T-cell (primary cell): Measurements from ENCODE around the gene REPIN1. TPM values are rescaled to one million over a fixed set of nuclear protein-coding genes. Genes with fewer than 3 reads are reported as not detected.

Source experiments
- ATAC-seq, 4 experiments: fragments of 200-7000 bp in 3 of 4; fragments of 150-1000 bp in 1 of 4; cut with Tn5 transposase; replicated peaks in 1 of 4; 1 replicate in 3 of 4; 2 replicates in 1 of 4; pipeline ENCODE4 v1.10.0; 2021; ENCODE audit warnings: moderate library complexity in 3 of 4, mild to moderate bottlenecking in 2 of 4, moderate number of reproducible peaks in 1 of 4
- CTCF ChIA-PET, 2 donors: fragments of 300-600 bp; sonication (Branson Sonifier 250); formaldehyde crosslinking; loops; one replicate each; lab custom pipeline; 2022; ENCODE audit warnings: antibody characterized with exemption in 2 of 2; lab: Charles Lee
- POLR2A ChIA-PET, 2 donors: fragments of 300-600 bp; sonication (Branson Sonifier 250); formaldehyde crosslinking; loops; one replicate each; lab custom pipeline; 2022; ENCODE audit warnings: antibody characterized with exemption in 2 of 2; lab: Charles Lee
- DNase-seq, 35 experiments: peaks; one replicate each; pipeline versions ENCODE4 v3.0.0 to v3.0.0-alpha.2; 2013 to 2023
- H3K27ac ChIP-seq: one replicate; pipeline ENCODE4 v1.5.1; 2013; ENCODE audit warnings: low read length
- H3K27me3 ChIP-seq, 2 experiments: replicated peaks in 1 of 2; 1 replicate in 1 of 2; 2 replicates in 1 of 2; pipeline versions ENCODE4 v1.6.1 to v1.7.0; 2013; ENCODE audit warnings: low read length in 1 of 2, mixed read lengths in 1 of 2; ENCODE audit not compliant: control insufficient read depth in 2 of 2, insufficient read depth in 2 of 2; ENCODE audit errors: extremely low read depth in 1 of 2
- H3K36me3 ChIP-seq, 2 donors: 1 replicate in 1 of 2; 2 replicates in 1 of 2; pipeline versions ENCODE4 v1.6.1 to v1.7.0; 2013; ENCODE audit warnings: low read length in 1 of 2; ENCODE audit not compliant: control insufficient read depth in 2 of 2, insufficient read depth in 1 of 2; ENCODE audit errors: extremely low read depth in 1 of 2
- H3K4me1 ChIP-seq, 2 experiments: 1 replicate in 1 of 2; 2 replicates in 1 of 2; pipeline versions ENCODE4 v1.6.1 to v1.7.0; 2013; ENCODE audit warnings: low read length in 2 of 2, mixed read lengths in 1 of 2; ENCODE audit not compliant: insufficient read depth in 2 of 2, control insufficient read depth in 1 of 2; ENCODE audit errors: extremely low read depth in 1 of 2
- H3K4me3 ChIP-seq, 2 donors: 1 replicate in 1 of 2; 2 replicates in 1 of 2; pipeline versions ENCODE4 v1.5.1 to v1.7.0; 2013; ENCODE audit warnings: mild to moderate bottlenecking in 2 of 2, low read length in 1 of 2, moderate library complexity in 1 of 2; ENCODE audit not compliant: control insufficient read depth in 1 of 2; ENCODE audit errors: extremely low read depth in 1 of 2
- H3K9me3 ChIP-seq: 2 replicates; pipeline ENCODE4 v1.7.0; 2013
- H3K27ac Mint-ChIP-seq, 2 donors: one replicate each; pipeline ENCODE4 v1.8.0; 2020 to 2021; ENCODE audit warnings: mild to moderate bottlenecking in 2 of 2, mixed read lengths in 2 of 2
- H3K27me3 Mint-ChIP-seq, 2 donors: one replicate each; pipeline ENCODE4 v1.8.0; 2021 to 2022; ENCODE audit warnings: mixed read lengths in 2 of 2
- H3K36me3 Mint-ChIP-seq: one replicate; pipeline ENCODE4 v1.8.0; 2021; ENCODE audit warnings: mixed read lengths
- H3K4me1 Mint-ChIP-seq, 3 donors: one replicate each; pipeline ENCODE4 v1.8.0; 2020 to 2022; ENCODE audit warnings: mixed read lengths in 3 of 3, mild to moderate bottlenecking in 1 of 3
- H3K4me3 Mint-ChIP-seq, 3 donors: one replicate each; pipeline ENCODE4 v1.8.0; 2020 to 2022; ENCODE audit warnings: mild to moderate bottlenecking in 3 of 3, mixed read lengths in 3 of 3, moderate library complexity in 3 of 3
- H3K9me3 Mint-ChIP-seq, 3 donors: one replicate each; pipeline ENCODE4 v1.8.0; 2020 to 2022; ENCODE audit warnings: mixed read lengths in 3 of 3
- WGBS: methylation state at CpG from one replicate; pipeline ENCODE4 v1.1.5; 2013; ENCODE audit warnings: missing lambda C conversion rate; ENCODE audit not compliant: insufficient coverage; 5-methylcytosine and 5-hydroxymethylcytosine counted together
- total RNA-seq, 35 experiments: library from RNA in 6 of 35; stranded (reverse) in 6 of 35; fragments of 120-200 nt in 1 of 35; gene quantifications; one replicate each; pipeline versions ENCODE4 v1.2.1 to v1.2.4 and lab custom pipeline; 2013 to 2026

REPIN1 gene
- total RNA-seq, 5 donors from 2014 or later (not counting 1 experiment from before 2014, with no cell fraction given): 64.0 to 110 (median 101) TPM

DNA sequence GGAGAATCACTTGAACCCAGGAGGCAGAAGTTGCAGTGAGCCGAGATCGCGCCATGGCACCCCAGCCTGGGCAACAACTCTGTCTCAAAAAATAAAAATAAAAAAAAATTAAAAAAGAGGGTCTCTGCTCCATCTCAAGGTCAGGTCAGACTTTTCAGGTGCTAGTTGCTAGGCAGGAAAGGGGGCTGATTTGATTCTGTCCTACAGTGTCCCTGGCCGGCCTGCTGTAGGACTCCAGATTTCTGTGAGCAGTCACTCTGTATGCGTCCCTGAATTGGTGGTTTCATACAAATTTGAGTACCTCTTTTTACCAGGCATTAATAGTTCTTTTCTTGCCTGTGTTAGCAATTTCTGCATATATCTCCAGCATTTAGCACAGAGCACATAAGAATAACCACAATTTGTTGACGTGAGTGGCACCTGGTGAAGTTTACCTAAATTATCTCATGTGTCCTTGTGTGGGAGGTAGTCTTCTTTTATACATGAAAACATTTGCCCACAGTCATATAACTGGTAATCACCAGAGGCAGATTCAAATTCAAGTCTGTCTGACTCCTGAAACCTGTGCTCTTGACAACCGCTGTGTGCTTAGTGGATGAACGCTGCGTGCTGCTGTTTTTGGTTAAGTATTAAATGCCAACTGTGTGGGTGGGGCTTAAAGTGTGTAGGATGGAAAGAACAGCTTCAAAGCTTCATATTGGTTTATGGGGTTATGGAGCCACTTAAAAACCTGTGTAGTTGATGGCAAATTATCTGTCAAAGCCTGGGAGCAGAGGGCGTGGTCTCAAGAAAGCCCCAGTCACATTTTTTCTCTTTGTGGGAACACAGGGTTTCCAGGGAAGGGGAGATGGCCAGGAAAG is 7.3 kb downstream of the REPIN1 start:
- H3K27ac ChIP-seq: no peak overlapping the region
- H3K4me3 ChIP-seq: no peak overlapping the region
- H3K36me3 Mint-ChIP-seq: peaks cover 7% of the 10 kb centered on the region
- H3K27me3 Mint-ChIP-seq: no peaks in the 10 kb centered on the region
- no peaks in the 10 kb centered on the region for H3K27me3 ChIP-seq
- H3K4me1 Mint-ChIP-seq: peaks cover 57 to 62% (median 60%) of the 10 kb centered on the region in 3 donors
- H3K4me3 Mint-ChIP-seq: peak overlapping the region in 1 of 3 donors; percentile 56
- H3K36me3 ChIP-seq: peaks cover 0 to 3% of the 10 kb centered on the region in 2 donors
- H3K9me3 ChIP-seq: no peaks in the 10 kb centered on the region
- H3K27ac Mint-ChIP-seq: peak overlapping the region; percentile 73 to 91
- ChIA-PET CTCF (no interaction called here), POLR2A (no interaction called here)
- peak in 1 of 4 experiments; percentile 19 for ATAC-seq
- DNase-seq: peak in 10 of 35 experiments; percentile 10 to 55 (median 29)
- WGBS: 18% methylated on average over 3 of the region's 10 CpGs
- H3K9me3 Mint-ChIP-seq: no peaks in the 10 kb centered on the region
- H3K4me1 ChIP-seq: peaks cover 9 to 43% of the 10 kb centered on the region in 2 experiments

DNA sequence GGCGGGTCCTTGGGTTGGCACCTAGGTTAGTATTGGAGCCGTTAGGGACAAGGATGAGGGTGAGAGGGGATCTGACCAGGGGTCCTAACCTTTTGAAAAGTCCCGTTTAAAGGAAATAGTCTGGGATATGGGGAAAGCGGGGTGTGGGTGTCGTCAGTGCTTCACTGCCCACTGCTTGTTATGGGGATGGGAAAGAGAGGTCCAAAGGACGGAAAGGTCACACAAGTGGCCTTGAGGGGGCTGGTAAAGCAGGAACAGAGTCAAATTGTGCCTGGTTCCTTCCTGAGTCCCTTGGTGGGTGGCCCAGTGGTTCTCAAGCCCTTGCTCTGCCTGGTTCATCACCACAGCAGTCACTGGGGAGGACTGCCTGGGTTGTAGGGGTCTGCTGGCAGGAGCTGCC is 7.9 kb downstream of the REPIN1 start:
- H3K27ac Mint-ChIP-seq: peak overlapping the region; percentile 73 to 91
- ChIA-PET POLR2A (no interaction called here), CTCF (interaction anchor here in 1 of 2 donors (1.0 kb wide), 1 partner anchor 28 kb away, joined by 3 read pairs; no protein-coding TSS in a partner anchor)
- H3K4me3 ChIP-seq: no peak overlapping the region
- no peak overlapping the region for H3K27ac ChIP-seq
- H3K27me3 ChIP-seq: no peaks in the 10 kb centered on the region
- peaks cover 6% of the 10 kb centered on the region for H3K36me3 Mint-ChIP-seq
- H3K9me3 ChIP-seq: no peaks in the 10 kb centered on the region
- peaks cover 9 to 38% of the 10 kb centered on the region in 2 experiments for H3K4me1 ChIP-seq
- H3K9me3 Mint-ChIP-seq: no peaks in the 10 kb centered on the region
- WGBS: 78% methylated on average over 6 of the region's 6 CpGs
- H3K4me1 Mint-ChIP-seq: peaks cover 56 to 62% (median 61%) of the 10 kb centered on the region in 3 donors
- peak overlapping the region in 1 of 3 donors; percentile 56 for H3K4me3 Mint-ChIP-seq
- H3K27me3 Mint-ChIP-seq: no peaks in the 10 kb centered on the region
- no peak for DNase-seq
- peaks cover 0 to 3% of the 10 kb centered on the region in 2 donors for H3K36me3 ChIP-seq
- no peak for ATAC-seq

DNA sequence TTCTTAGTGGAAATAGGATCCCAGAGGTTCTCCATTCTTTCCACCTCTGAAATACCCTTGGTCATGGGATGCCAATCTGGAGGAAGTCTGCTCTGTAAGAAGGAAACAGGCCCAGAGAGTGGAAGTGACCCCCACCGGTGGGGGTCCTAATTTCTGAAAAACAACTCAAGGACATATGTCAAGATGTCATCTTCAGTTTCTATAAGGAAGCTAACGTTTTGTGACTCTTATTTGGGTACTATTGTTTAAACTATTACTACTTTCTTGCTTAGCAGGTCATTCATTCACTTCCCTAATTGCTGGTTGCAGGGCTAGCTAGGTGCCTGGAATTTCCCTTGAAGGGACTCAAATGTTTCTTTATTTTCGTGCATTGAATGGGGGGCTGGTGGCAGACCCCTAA is 8.6 kb downstream of the REPIN1 start:
- WGBS: no CpG with 5 or more reads among the region's 3 CpGs
- no peak overlapping the region for H3K27ac ChIP-seq
- ChIA-PET POLR2A (interaction anchor here in 1 of 2 donors (0.6 kb wide), 1 partner anchor 43 kb away, joined by 4 read pairs; no protein-coding TSS in a partner anchor), CTCF (interaction anchor here in 1 of 2 donors (0.7 to 1.8 kb wide), 4 partner anchors 11 to 27 kb away, joined by 3 to 12 read pairs (median 4); no protein-coding TSS in a partner anchor)
- no peaks in the 10 kb centered on the region for H3K27me3 Mint-ChIP-seq
- H3K36me3 Mint-ChIP-seq: peaks cover 6% of the 10 kb centered on the region
- DNase-seq (no peak), ATAC-seq (no peak)
- H3K4me3 Mint-ChIP-seq: peak overlapping the region in 2 of 3 donors; percentile 80 to 84
- H3K27me3 ChIP-seq: no peaks in the 10 kb centered on the region
- H3K9me3 ChIP-seq: no peaks in the 10 kb centered on the region
- H3K9me3 Mint-ChIP-seq: no peaks in the 10 kb centered on the region
- H3K27ac Mint-ChIP-seq: peak overlapping the region; percentile 83 to 86
- peaks cover 0 to 3% of the 10 kb centered on the region in 2 donors for H3K36me3 ChIP-seq
- no peak overlapping the region for H3K4me3 ChIP-seq
- H3K4me1 Mint-ChIP-seq: peaks cover 56 to 62% (median 62%) of the 10 kb centered on the region in 3 donors
- peaks cover 9 to 38% of the 10 kb centered on the region in 2 experiments for H3K4me1 ChIP-seq

DNA sequence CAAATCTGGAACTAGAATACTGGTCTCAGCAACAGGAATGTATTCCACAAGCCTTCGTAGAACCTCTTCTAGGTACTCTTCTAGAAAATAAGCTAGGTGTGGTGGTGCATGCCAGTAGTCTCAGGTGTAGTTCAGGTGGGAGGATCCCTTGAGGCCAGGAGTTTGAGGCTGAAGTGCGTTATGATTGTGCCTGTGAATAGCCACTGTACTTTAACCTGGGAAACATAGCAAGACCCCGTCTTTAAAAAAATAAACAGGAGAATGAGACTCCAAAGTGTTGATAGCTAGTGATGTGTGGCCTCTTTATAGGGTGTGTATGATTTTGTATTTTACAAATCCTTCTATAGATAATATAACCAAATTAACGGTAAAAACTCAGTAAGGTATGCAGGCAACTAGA is 9.0 kb downstream of the REPIN1 start:
- H3K4me3 ChIP-seq: no peak overlapping the region
- peak overlapping the region; percentile 73 for H3K27ac ChIP-seq
- 100% methylated on average over 1 of the region's 4 CpGs for WGBS
- no peaks in the 10 kb centered on the region for H3K27me3 ChIP-seq
- H3K27ac Mint-ChIP-seq: peak overlapping the region; percentile 83 to 86
- ChIA-PET CTCF (interaction anchor here in 1 of 2 donors (0.7 to 1.8 kb wide), 6 partner anchors 9 to 27 kb away, joined by 3 to 12 read pairs (median 4); partner anchors contain the start of gene REPIN1), POLR2A (interaction anchor here in 1 of 2 donors (0.6 kb wide), 1 partner anchor 43 kb away, joined by 4 read pairs; no protein-coding TSS in a partner anchor)
- H3K9me3 ChIP-seq: no peaks in the 10 kb centered on the region
- H3K9me3 Mint-ChIP-seq: no peaks in the 10 kb centered on the region
- peaks cover 4% of the 10 kb centered on the region for H3K36me3 Mint-ChIP-seq
- DNase-seq (no peak), ATAC-seq (no peak)
- H3K4me3 Mint-ChIP-seq: peak overlapping the region; percentile 80 to 84 (median 80)
- H3K36me3 ChIP-seq: peaks cover 0 to 3% of the 10 kb centered on the region in 2 donors
- peaks cover 54 to 65% (median 63%) of the 10 kb centered on the region in 3 donors for H3K4me1 Mint-ChIP-seq
- peaks cover 9 to 41% of the 10 kb centered on the region in 2 experiments for H3K4me1 ChIP-seq
- no peaks in the 10 kb centered on the region for H3K27me3 Mint-ChIP-seq

DNA sequence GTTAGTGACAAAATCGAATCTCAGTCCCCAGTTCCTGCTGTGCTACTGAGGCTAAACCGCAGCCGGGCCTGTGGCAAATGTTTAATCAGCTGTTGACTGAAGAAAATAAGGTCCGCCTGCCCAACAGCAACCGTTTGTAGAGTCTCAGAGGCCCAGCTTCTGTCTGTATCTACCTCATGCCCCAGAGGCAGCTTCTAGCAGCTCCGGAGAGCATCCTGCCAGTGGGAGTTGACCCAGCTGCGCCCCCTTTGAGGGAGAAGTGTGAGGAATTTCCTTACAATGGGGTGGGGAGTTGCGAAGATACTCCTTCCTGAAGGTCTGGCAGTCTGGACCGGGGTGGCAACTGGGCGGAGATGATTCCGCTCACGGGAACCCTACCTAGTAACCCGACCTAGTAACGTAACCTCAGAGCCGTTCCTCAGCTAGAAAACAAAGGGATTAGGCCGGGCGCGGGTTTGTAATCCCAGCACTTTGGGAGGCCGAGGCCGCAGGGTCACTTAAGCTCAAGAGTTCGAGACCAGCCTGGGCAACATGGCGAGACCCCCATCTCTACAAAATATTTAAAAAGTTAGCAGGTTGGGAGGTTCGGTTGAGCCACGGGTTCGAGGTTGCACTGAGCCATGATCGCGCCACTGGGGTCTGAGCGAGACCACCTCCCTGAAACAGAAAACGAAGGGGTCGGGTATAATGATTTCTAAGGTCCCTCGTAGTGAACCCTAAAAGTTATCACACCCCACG is 9.7 kb downstream of the REPIN1 start:
- CTCF ChIA-PET: interaction anchor here in 1 of 2 donors (0.9 to 1.8 kb wide), 4 partner anchors 9 to 22 kb away, joined by 3 to 12 read pairs (median 5); partner anchors contain the start of gene REPIN1
- DNase-seq: peak in 21 of 35 experiments; percentile 8 to 67 (median 28)
- no peaks in the 10 kb centered on the region for H3K36me3 Mint-ChIP-seq
- no peaks in the 10 kb centered on the region for H3K9me3 ChIP-seq
- peaks cover 0 to 3% of the 10 kb centered on the region in 2 donors for H3K36me3 ChIP-seq
- peaks cover 9 to 41% of the 10 kb centered on the region in 2 experiments for H3K4me1 ChIP-seq
- WGBS: 3% methylated on average over 21 of the region's 32 CpGs
- ATAC-seq: no peak
- H3K27me3 ChIP-seq: no peaks in the 10 kb centered on the region
- peak overlapping the region; percentile 74 to 90 for H3K4me3 ChIP-seq
- H3K27me3 Mint-ChIP-seq: no peaks in the 10 kb centered on the region
- peak overlapping the region; percentile 80 to 84 (median 80) for H3K4me3 Mint-ChIP-seq
- POLR2A ChIA-PET: interaction anchor here (0.6 to 0.9 kb wide), 2 partner anchors 11 to 719 kb away, joined by 3 to 4 read pairs; no protein-coding TSS in a partner anchor
- peak overlapping the region; percentile 83 to 86 for H3K27ac Mint-ChIP-seq
- no peaks in the 10 kb centered on the region for H3K9me3 Mint-ChIP-seq
- H3K4me1 Mint-ChIP-seq: peaks cover 55 to 65% (median 65%) of the 10 kb centered on the region in 3 donors
- peak overlapping the region; percentile 73 for H3K27ac ChIP-seq
